Body of pancreas (tissue), 4 donors: ENCODE measurements around the gene RHBDD3. TPM values are rescaled to one million over a fixed set of nuclear protein-coding genes. Genes with fewer than 3 reads are reported as not detected.

Experiments
- ATAC-seq: fragments of 150-250 bp; one replicate; pipeline ENCODE4 v1.9.1; 2016
- DNase-seq, 4 donors: peaks; one replicate each; pipeline ENCODE4 v3.0.0-alpha.2; 2019
- H3K27ac ChIP-seq, 4 donors: fragments of 200-600 bp; sonication (generic); 1 replicate in 3 of 4; 2 replicates in 1 of 4; pipeline versions ENCODE4 v1.5.1 to v1.6.1; 2016 to 2019; ENCODE audit warnings: mild to moderate bottlenecking in 1 of 4, mixed read lengths in 1 of 4, moderate library complexity in 1 of 4
- H3K27me3 ChIP-seq, 2 donors: fragments of 200-600 bp; sonication (generic); one replicate each; pipeline ENCODE4 v1.6.0; 2016; ENCODE audit warnings: mild to moderate bottlenecking in 1 of 2
- H3K36me3 ChIP-seq, 2 donors: fragments of 200-600 bp; sonication (generic); replicated peaks in 1 of 2; 2 replicates each; pipeline ENCODE4 v1.5.1; 2016; ENCODE audit warnings: low read depth in 2 of 2; ENCODE audit not compliant: insufficient read depth in 1 of 2
- H3K4me1 ChIP-seq: fragments of 200-600 bp; sonication (generic); one replicate; pipeline ENCODE4 v1.6.0; 2016
- H3K4me3 ChIP-seq, 2 donors: fragments of 200-600 bp; sonication (generic); 1 replicate in 1 of 2; 2 replicates in 1 of 2; pipeline ENCODE4 v1.5.1; 2016 to 2019
- H3K9me3 ChIP-seq, 3 donors: fragments of 200-600 bp; sonication (generic); 1 replicate in 2 of 3; 2 replicates in 1 of 3; pipeline ENCODE4 v1.5.1; 2016
- CTCF ChIP-seq, 7 experiments: fragments of 450-650 bp in 4 of 7; fragments of 200-600 bp in 3 of 7; sonication (generic) in 3 of 7; IDR thresholded peaks; one replicate each; pipeline ENCODE4 v1.5.1; 2016 to 2019; ENCODE audit warnings: antibody characterized with exemption in 7 of 7
- POLR2A ChIP-seq, 3 donors: fragments of 450-650 bp; IDR thresholded peaks; one replicate each; pipeline ENCODE4 v1.6.1; 2016; ENCODE audit warnings: antibody characterized with exemption in 3 of 3, mild to moderate bottlenecking in 2 of 3
- WGBS, 2 donors: methylation state at CpG; one replicate each; pipeline ENCODE4 v1.1.5; 2017; 5-methylcytosine and 5-hydroxymethylcytosine counted together
- intact Hi-C: fragments of 100-400 bp; cut with DNase I; formaldehyde crosslinking; loops from one replicate; pipeline ENCODE4 v1.15.1; 2023
- total RNA-seq, 2 donors: library from RNA; depleted of rRNA; stranded (reverse); fragments of >200 nt; gene quantifications; one replicate each; pipeline ENCODE4 v1.1.0, GENCODE V29; 2016

RHBDD3 gene
- total RNA-seq, 2 donors from 2014 or later: 32.4 to 42.2 TPM

- Histone ChIP-seq H3K27me3 (no peaks in the 10 kb centered on the region), H3K27ac (no peak overlapping the region), H3K4me3 (no peak overlapping the region), H3K4me1 (peaks cover 21% of the 10 kb centered on the region), H3K9me3 (no peaks in the 10 kb centered on the region), H3K36me3 (no peaks in the 10 kb centered on the region)
- ATAC-seq (no peak), DNase-seq (no peak)
- TF ChIP-seq CTCF (IDR thresholded peaks at IDR 0.05) (no peak), POLR2A (IDR thresholded peaks at IDR 0.05) (no peak)
- intact Hi-C loops: no loop called here
- 84 to 94% methylated on average over 5 to 11 of the region's 11 CpGs for WGBS, 2 donors
Measured at GRCh38 chr22:29211066-29211465, 56.7 kb downstream of the RHBDD3 start.

Other genes starting within 250 kb of the RHBDD3 start
- gene C22orf31, start 206.2 kb downstream of the RHBDD3 start, total RNA-seq: not detected
- gene KREMEN1, start 194.9 kb downstream of the RHBDD3 start, total RNA-seq: 1 to 10 TPM; 6.6 to 7.3 TPM
- 10 to 100 TPM in 1 of 2 donors, 1 to 10 TPM in 1; 5.9 to 25.9 TPM for gene EMID1, start 62.1 kb downstream of the RHBDD3 start, total RNA-seq
- 100 to 1,000 TPM; 142 to 175 TPM for gene EWSR1, start 287 bp upstream of the RHBDD3 start, total RNA-seq
- 10 to 100 TPM; 15.8 to 19.2 TPM for gene GAS2L1, start 38.7 kb upstream of the RHBDD3 start, total RNA-seq
- under 1 TPM in 1 of 2 donors, not detected in 1; 0.78 TPM for gene RASL10A, start 47.7 kb upstream of the RHBDD3 start, total RNA-seq
- 10 to 100 TPM; 45.5 to 66.9 TPM for gene AP1B1, start 120.6 kb upstream of the RHBDD3 start, total RNA-seq
- gene RFPL1, start 170.6 kb upstream of the RHBDD3 start, total RNA-seq: not detected
- gene NEFH, start 212.2 kb upstream of the RHBDD3 start, total RNA-seq: under 1 TPM; 0.33 to 0.52 TPM